Islet of Langerhans (tissue), 1 donor: ENCODE measurements around the gene TP53I13.

Experiments
- FAIRE-seq: peaks from one replicate; lab custom pipeline; 2011; peaks lifted over from hg19 to GRCh38; lab: Jason Lieb, UNC

The TP53I13 gene

DNA sequence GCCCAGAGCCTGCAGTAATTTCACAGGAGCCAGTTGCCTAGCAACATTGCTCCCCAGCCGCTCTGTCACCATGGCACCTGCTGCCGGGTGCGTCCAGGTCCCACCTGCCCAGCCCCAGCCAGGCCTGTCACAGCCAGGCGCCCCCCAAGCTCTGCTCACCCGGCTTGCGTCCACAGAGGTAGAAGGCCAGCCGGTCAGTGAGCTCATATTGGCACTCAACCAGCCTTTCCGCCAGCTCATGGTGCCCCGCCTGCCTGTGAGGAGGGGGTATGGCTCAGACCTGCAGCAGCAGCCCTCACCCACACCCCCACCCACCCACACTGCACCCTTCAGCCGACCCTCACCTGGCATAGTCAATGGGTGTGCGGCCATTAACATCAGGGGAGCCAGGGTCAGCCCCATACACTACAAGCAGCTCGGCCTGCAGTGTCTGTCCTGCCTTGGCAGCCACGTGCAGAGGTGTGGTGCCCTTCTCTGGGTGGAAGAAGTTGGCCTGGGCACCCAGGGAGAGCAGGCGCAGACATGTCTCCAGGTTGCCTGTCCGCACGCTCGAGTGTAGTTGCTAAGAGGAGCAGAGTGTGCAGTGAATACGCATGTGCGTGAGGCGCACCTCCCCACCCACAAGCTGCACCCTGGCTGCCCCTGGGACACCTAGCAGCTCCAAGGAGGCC, 13.2 kb downstream of the TP53I13 start:
- no peak for FAIRE-seq

DNA sequence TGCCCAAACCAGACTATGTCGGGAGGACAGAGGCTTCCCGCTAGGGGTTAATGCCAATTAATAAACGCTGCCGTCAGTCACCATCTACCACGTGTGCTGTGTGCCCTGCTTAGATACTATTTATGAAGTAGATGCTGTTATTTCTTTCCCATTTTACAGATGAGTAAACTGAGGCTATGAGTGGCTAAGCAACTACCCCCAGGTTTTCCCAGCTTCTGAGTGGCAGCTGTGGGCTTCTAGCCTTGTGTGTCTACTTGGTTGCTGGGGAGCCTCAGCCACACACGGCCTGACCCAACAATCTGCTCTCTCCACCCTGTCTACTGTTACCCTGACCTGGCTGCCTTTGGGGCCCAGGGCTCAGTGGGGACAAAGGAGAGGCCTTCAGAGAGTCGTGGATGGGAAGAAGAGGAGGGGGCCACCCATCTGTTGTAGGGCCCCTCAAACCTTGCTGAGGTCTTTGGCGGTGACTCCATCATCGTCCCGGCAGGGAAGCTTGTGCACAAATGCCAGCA, 13.8 kb downstream of the TP53I13 start:
- no peak for FAIRE-seq

DNA sequence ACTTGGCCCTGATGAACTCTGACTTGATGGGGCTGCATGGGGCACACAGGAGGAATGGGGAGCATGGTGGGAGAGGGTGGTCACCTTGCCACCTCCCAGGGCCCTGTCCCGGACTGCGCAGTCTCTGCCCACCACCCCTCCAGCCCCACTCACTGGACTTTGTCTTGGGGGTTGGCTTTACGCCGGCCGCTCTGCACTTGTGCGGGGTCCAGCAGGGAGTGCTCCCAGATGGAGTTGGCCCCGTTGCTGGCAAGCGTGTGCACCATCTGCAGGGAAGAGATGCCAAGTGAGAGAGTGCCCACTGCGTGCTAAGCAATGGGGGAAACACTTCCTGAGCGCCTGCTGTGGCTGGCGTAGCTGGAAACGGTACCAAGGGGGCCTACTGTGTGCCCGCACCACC, 14.3 kb downstream of the TP53I13 start:
- FAIRE-seq: no peak

DNA sequence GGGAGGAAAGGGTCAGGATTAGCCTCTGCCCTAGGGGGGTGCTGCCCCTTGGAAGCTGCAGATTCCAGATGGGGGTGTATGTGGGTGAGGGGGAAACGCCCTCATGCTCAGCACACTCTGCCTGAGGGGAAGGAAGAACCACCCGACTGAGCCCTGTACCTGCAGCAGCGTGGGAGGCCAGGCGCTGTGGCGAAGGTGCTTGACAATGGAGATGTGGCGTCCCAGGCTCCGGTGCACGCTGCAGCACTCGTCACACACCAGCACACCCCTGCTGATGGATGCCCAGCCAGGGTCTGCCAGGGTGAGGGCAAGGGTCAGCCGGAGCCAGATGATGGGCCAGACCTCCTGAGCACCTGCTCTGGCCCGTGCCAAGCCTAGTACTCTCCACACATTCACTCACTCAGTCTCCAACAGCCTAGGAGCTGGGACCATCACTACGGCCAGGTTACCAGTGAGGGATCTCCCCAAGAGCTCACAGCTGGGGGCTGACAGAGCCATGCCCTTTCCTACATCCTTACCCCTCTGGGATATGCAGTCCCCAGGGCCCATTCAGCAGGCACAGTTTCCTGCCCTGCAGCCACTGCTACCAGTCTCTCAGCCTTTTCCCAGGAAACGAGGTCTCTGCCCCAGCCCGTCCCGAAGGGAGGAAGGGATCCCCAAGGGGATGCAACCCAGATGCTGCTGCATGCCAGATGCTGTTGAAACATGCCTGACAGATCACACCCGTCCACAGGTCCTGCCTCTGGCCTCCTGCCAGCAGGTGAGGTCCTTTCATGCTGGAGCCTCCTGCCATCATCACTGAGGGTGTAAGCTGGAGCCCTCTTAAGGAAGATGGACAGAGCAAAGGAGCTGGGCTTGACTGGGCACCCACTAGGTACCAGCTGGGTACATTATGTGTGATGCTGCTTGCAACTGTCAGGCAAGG, 15.1 kb downstream of the TP53I13 start:
- FAIRE-seq: no peak

DNA sequence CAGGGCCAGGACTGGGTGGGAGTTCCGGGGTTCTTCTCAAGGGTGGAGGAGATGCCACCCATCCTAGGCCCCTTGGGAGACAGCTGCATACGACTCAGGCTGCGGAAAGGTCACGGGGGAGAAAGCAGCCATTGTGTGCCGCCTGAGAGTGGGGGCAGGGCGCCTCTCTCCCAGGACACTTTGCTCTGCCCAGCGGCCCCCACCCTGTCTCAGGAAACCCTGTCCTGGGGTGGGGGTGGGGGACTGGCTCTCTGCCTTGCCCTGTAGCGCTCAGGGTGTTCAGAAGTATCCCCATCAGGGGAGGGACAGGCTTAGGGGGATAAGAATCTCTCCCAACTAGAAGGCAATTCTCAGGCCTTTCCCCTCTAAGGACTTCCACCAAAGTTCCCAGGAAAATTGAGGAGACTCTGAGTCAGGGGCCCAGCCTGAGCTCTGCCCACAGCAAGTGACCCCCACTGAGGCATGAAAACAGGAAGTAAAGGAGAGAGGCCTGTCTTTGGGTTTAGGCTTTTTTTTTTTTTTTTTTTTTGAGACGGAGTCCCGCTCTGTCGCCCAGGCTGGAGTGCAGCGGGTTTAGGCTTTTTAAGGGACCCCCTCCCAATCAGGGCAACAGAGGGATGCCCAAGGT, 16.1 kb downstream of the TP53I13 start:
- no peak for FAIRE-seq

DNA sequence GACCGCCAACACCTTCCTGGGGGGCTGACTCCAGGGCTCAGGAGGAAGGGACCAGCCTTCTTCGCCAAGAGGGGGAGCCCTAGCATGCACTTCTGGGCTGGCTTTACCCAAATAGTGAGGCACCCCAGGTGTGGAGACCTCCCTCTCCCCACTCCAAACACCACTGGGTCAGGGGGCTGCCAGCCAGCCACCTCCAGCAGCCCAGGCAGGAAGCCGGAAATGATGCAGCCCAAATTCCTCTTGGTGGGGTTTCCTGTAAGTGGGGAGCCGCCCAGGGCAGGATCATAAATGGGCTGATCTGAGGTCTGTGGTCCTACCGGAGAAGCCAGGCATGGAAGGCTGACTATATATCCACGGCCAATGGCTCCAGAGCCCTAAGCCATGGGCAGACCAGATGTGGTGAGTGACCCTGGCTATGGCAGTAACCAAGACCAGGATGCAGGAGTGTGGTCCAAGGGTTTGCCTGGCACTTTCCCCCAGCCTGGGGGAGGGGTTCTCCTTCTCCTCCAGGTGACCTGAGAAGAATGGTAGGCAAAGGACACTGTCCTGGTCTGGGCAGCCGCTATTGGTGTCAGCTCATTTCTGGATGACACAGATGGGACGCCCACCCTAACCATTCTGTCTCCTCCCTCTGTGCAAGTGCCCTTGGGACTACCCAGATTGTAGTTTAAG, 16.7 kb downstream of the TP53I13 start:
- no peak for FAIRE-seq

DNA sequence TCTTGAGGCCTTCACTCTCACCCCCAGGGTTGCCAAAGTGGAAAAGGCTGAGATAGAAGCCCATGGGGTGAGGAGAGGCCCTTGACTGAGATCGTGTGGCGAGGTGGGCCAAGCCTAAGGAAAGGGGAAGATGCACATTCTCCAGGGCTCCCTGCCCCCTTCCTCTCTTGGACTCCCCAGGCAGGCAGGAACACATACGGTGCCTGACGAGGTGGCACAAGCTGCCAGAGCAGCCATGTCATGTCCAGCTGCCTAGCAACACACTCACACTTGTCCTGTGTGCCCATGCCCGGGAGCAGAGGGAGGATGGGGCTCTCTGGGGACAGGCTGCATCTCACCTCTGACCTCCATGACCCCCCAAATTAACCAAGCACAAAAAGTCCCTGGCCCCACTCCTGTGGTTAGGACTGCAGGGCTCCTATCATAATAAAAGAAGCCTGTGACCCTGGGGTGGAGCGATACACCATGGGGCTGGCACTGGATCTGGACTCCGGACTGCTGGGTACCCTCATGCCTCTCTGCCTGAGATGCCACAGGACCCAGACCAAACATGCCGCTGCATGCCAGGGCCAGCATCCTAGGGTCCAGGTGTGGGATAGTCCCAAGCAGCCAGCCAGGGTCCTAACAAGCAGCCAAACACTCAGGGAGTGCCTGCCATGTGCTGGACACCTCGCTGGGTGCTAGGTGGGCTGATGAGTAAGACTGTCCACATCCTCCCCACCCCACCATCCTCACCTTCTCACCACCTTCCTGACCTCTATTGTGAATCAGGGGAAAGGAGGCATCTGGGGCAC, 18.4 kb downstream of the TP53I13 start:
- no peak for FAIRE-seq

DNA sequence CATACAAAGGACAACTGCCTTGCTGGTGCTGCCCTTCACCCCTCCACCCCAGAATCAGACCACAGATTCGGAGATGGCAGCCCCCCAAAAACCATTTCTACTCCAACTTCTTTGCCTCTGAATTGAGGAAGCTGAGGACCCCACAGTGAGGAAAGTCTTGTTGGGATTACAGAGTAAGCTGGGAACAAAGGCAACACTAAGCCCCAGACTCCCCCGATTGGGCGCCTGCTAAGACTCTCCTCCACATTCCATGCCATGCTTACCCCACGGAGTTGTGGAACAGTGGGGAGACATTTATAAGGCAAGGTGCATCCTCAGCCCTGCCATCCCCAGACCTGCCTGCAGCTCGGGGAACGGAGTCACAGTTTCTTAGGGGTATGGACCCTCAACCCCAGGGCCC, 19.1 kb downstream of the TP53I13 start:
- FAIRE-seq: no peak

DNA sequence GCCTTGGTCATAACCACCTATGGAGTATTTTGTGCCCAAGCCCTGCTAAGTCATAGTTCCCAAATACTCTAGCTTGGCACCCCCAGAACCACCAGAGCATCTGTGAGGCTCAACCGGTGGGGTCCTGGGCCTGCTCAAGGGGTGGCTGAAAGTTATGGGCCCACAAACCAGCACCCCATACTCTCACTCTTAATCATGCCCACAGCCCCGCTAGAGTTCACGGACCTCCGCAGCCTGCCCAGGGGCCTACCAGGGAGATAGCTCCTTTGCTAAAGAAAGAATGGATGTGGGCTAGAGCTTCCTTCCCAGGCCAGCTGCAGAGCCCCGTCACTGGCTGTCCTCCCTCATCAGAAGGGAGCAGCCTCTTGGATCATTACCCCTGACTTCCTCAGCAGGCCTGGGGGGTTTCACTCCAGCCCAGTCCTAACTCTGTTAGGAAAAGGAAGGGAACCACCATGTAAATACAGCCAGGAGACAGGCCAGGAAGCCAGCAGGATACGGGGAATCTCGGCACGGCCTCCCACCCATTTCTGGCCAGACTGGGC, 19.6 kb downstream of the TP53I13 start:
- no peak for FAIRE-seq

DNA sequence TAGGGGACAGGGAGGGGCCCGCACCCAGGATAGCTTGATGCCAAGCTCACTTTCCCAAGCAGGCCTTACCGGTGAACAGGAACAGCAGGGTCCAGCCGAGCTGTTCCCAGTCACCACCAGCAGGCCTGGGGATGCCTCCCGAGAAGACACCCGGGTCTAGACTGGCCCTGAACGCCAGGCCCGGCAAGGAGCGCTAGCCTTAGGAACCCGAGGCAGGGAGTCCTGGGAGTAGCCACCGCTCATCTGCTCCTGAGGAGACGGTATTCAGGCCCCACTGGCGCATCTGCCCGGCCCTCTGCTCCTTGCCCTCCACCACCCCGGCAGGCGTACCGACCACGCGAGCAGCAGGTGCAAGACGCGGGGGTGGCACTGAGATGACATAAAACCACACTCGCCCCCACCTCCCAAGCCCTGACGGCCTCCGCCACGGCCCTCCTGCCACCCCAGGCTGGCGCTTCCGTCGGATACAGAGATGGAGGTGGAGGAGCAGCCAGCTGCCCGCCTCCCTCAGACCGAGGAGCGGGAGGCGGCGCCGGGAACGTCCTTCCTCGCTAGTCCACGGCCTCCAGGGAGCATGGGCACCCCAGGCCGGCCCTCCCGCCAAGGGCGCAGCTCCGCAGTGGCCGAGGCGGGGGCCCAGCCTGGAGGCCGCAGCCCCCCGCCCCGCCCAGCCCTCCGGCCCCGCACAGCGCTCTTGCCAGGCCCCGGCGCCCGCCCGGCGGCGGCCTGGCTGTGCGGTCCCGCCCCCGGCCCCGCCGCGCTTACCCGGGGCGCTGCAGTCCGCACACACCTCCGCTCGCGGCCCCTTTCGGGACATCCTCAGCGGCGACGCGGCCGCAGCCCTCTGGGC, 20.3 kb downstream of the TP53I13 start:
- no peak for FAIRE-seq

DNA sequence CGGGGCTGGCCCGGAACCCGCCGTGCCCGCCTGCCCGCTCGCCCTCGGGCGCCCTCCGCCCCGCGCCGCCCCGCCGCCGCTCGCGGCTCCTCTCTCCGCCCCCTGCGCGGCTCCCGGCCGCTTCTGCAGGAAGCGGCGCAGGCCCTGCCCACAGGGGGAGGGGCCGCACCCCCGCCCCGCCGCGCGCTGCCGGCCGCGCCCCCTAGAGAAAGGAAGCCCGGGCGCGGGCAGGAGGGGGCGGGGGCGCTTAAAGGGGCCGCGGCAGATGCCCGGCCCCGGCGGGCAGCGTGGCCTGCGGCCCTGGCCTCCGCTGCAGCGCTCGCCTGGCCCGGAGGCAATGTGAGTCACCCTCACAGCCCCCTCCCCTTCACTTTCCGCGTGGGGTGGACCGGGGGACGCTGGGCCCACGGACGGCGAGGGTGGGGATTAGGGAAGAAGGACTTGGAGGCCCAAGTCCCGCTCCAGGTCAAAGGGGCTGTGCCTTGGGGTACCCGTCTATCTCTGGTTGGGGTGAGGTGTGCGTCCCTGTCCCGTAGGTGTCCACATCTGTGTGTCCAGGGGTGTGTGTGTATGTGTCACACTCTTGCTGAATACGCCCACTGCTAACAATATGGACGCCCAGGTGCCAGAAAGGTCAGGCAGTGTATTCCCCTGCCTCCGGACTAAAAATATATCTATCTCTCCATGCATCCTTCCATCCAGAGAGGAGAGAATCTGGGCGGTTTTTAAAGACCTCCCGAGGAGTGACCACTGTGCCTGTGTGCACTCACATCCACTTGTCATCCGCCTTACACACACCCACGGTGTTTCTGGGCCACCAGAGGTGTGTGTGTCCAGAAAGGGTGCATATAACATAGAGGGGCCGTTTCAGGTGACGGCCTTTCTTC, 21.3 kb downstream of the TP53I13 start, which contains the start of gene GIT1:
TSS of gene GIT1 (minus strand) at position 125 of the 887 bp plus-strand sequence. CDS start 270 bp downstream, outside the sequence.
- no peak for FAIRE-seq

DNA sequence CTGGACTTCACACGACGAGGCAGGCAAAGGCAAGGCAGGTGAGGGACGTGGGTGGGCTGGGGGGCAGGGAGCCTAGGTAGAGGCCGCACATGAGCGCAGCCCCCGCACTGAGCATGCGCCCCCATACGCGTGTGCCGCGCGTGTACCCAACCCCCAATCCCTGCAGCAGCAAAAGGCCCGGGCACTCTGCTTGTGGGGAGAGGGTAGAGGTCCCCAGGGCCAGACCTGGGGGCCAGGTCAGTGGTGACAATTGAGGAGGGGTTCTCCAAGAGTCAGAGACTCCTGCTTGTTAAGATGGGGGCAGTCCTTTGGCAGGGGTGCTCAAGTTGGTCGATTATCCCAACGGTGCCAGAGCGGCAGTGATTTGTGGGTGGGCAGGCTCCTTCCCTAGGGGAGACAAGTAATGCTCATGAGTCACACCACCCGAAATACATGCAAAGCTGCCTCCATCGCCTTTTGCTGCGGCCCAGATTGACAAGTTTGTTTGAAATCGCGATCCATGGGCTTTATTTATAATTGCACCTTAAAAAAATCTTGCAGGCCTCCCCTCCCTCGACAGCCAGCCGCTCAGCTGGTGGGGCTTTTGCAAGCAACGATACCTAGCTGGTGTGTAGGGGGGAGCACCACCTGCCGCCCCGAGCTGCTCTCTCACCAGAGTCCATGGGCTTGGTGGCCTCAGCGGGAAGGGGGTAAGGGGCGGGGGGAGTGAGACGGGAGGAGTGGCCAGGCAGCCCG, 22.1 kb downstream of the TP53I13 start:
- FAIRE-seq: no peak

DNA sequence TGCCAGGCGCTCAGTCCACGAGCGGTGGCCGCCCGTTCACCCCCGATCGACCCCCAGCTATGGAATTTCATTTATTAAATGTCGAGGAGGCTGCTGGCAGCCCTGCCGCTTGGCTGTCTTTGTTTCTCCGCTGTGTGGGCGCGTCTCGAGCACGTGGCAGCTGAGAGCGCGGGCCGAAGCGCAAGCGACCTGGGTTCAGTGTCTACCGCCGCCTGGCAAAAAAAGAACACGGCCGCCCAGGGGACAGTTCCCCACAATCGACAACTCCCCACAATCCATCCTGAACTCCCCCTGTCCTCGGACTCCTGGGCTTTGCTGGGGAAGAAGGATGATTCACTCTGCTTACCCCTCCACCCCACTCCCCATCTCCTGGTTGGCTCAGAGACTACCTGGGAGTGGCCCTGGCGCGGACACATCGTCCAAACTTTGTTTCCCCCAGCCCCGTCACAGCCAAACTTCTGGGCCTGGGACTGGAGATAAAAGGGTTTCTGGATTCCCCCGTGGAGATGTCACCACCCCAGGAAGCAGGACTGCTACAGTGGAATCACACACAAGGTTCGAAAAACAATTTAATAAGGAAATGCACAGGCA, 22.7 kb downstream of the TP53I13 start:
- FAIRE-seq: no peak

DNA sequence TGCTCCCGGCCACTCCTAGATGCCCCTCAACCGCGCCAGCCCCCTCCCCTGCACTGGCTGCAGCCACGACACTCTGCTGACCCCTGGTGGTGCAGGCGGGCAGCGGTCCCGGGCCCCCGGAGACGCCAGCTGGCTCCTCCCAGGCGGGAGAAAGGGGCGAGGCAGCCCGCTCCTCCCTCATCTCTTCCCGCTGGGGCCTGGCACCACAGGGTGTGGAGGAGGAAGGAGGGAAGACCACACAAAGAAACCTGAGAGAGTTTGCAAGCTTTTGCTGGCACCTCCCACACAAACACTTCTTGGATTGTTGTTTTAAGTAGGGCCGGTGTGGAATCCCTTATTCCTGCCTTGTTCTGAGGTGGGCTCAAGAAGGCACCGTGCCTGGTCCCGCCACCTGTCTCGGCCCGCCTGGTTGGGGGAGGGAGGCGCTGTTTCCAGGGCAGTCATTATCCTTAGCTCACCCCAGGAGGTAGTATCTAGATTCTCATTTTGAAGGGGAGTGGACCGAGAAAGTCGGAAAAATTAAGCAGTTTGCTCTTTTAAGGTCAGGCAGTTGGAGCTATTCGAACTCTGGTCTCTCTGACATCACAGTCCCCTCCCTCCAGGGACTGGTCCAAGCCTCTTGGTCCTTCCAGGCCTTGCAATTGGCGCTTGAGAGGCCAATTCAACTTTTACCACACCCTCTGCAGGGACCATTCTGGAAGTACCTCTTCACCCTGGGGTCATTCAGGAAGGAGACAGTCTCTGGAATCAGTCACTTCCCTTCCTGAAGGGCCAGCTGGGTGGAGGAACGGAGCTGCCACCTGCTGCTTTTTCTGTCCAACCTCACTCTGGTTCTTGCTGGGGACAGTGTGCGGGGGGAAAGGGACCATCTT, 23.5 kb downstream of the TP53I13 start:
- no peak for FAIRE-seq

DNA sequence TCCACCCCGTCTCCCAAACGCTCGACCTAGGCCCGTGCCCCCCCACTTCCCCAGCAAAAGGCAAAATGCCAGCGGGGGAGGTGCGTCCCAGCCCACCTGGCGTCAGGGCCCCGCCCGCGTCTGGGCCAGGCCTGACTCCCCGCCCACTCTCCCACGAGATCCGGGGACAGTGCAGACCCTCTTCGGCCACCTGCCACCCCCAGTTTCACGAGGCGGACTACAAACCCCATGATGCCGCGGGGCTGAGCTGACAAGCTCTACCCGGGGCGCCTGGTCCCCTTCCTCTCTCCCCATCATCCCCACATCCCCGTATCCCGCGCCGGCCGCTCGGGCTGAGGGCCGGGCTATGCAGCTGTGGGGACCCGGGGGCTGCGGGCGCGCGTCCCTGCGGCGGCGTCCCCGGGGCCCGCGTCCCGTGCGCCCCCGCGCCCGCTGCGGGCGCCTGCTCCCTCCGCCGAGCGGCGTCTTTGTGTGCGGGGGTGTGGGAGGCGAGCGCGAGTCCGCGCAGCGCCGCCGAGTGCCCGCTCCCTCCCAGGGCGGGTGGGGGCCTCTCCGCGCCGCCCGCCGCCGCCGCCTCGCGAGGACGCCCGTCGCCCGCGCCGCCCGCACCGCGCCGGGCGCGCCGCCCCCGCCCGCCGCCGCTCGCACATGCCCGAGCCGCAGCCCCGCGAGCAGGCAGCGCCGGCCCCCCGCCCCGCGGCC, 24.5 kb downstream of the TP53I13 start, which contains the start of gene ANKRD13B:
TSS of gene ANKRD13B (plus strand) at position 283 of the 702 bp plus-strand sequence. CDS start 490 bp downstream, outside the sequence.
- no peak for FAIRE-seq
